Retinal pigment epithelial cell (primary cell): ENCODE measurements around the gene PTN.
A peak's percentile ranks its signal among the peaks of the same experiment; 100 is the strongest.

ENCODE experiments used
- DNase-seq: peaks from one replicate; pipeline ENCODE4 v3.0.0-alpha.2; 2010; ENCODE audit warnings: low read depth
- H3K4me3 ChIP-seq: 2 replicates; pipeline ENCODE4 v1.5.1; 2011; ENCODE audit warnings: mild to moderate bottlenecking, low read length, control low read depth, moderate library complexity
- CTCF ChIP-seq: conservative IDR thresholded peaks from 2 replicates; pipeline ENCODE4 v1.5.1; 2011; ENCODE audit warnings: low read depth, low read length, control low read depth, inconsistent platforms

Gene PTN

GRCh38 chr7:137304624-137305235, 38.8 kb downstream of the PTN start:
- no peak overlapping the region for H3K4me3 ChIP-seq
- no peak for TF ChIP-seq CTCF
- no peak for DNase-seq

- no peak for TF ChIP-seq CTCF
- no peak for DNase-seq
- no peak overlapping the region for H3K4me3 ChIP-seq
Observed at GRCh38 chr7:137304165-137304564, 39.4 kb downstream of the PTN start.

- DNase-seq: no peak
- H3K4me3 ChIP-seq: no peak overlapping the region
- TF ChIP-seq CTCF: no peak
Observed at GRCh38 chr7:137302081-137302480, 41.5 kb downstream of the PTN start.

- no peak for TF ChIP-seq CTCF
- H3K4me3 ChIP-seq: no peak overlapping the region
- DNase-seq: no peak
Observed at GRCh38 chr7:137298464-137298794, 45.1 kb downstream of the PTN start.

- no peak for TF ChIP-seq CTCF
Observed at GRCh38 chr7:137297551-137298463, 45.7 kb downstream of the PTN start.

GRCh38 chr7:137296576-137296975, 47.0 kb downstream of the PTN start:
- peak; percentile 16 for DNase-seq
- TF ChIP-seq CTCF: no peak
- no peak overlapping the region for H3K4me3 ChIP-seq

More at GRCh38 chr7:137297551-137298463, 45.7 kb downstream of the PTN start:
- H3K4me3 ChIP-seq: no peak overlapping the region
- no peak for DNase-seq

GRCh38 chr7:137295739-137296324, 47.7 kb downstream of the PTN start:
- DNase-seq: no peak
- no peak for TF ChIP-seq CTCF

More at GRCh38 chr7:137295739-137296324, 47.7 kb downstream of the PTN start:
- H3K4me3 ChIP-seq: no peak overlapping the region
